Bladder microvascular endothelial cell (primary cell): ENCODE results near the gene ZNF652. TPM values are rescaled to one million over a fixed set of nuclear protein-coding genes. Genes with fewer than 3 reads are reported as not detected.

Experiments used
- total RNA-seq: library from RNA; depleted of rRNA; stranded (reverse); fragments of >200 nt; gene quantifications from 2 replicates; pipeline ENCODE4 v1.2.3, GENCODE V29; 2014

The ZNF652 gene
- total RNA-seq, result 5.5 and 14.2 TPM in 2 replicates

GRCh38 chr17:49361902-49362722 is at the start of gene ZNF652:
ZNF652 (minus strand) TSS chr17:49362250; CDS start chr17:49317725, 44,525 bp downstream.

Other genes starting within 250 kb of the ZNF652 start
- gene B4GALNT2, start 229.5 kb downstream of the ZNF652 start, total RNA-seq, result under 0.01 TPM in 2 replicates
- 0.50 and 1.3 TPM in 2 replicates for gene GNGT2, start 151.7 kb downstream of the ZNF652 start, total RNA-seq
- 7.3 and 18.6 TPM in 2 replicates for gene ABI3, start 151.5 kb downstream of the ZNF652 start, total RNA-seq
- not detected in 2 replicates for gene PHOSPHO1, start 131.5 kb downstream of the ZNF652 start, total RNA-seq
- gene PHB1, start 52.6 kb upstream of the ZNF652 start, total RNA-seq, result 150 and 210 TPM in 2 replicates
- not detected in 2 replicates for gene NGFR, start 133.0 kb upstream of the ZNF652 start, total RNA-seq
- 0.88 and 1.5 TPM in 2 replicates for gene NXPH3, start 213.6 kb upstream of the ZNF652 start, total RNA-seq